Fibroblast of lung (primary cell): ENCODE data around the gene TENM3.

Source experiments
- CTCF ChIP-seq, 2 donors: IDR thresholded peaks in 1 of 2; conservative IDR thresholded peaks in 1 of 2; 1 replicate in 1 of 2; 2 replicates in 1 of 2; pipeline ENCODE4 v1.5.1; 2011 to 2012; ENCODE audit warnings: low read length in 2 of 2, control low read depth in 1 of 2, inconsistent platforms in 1 of 2, low read depth in 1 of 2, mild to moderate bottlenecking in 1 of 2
- EZH2 ChIP-seq: IDR thresholded peaks from 2 replicates; pipeline ENCODE4 v1.5.1; 2012; ENCODE audit warnings: low read length, control low read depth, mild to moderate bottlenecking; ENCODE audit errors: missing control alignments

- TF ChIP-seq EZH2, result no peak
- no peak for TF ChIP-seq CTCF (conservative IDR thresholded peaks at IDR 0.05 in 1 of 2, IDR thresholded peaks at IDR 0.05 in 1 of 2; ENCODE audit: low read depth in 1 of 2, low read length in 2 of 2)
Measured at GRCh38 chr4:182549356-182549755, 306.2 kb downstream of the TENM3 start.
